ENCODE measurements around the gene SHQ1.

- no peak for TF ChIP-seq CTCF (IDR thresholded peaks at IDR 0.05)
- TF ChIP-seq POLR2A (IDR thresholded peaks at IDR 0.05): no peak
Measured at GRCh38 chr3:72803573-72803972, 44.7 kb downstream of the SHQ1 start.
